GM23338 (cell line): ENCODE measurements around the gene ATL3. TPM values are rescaled to one million over a fixed set of nuclear protein-coding genes. Genes with fewer than 3 reads are reported as not detected.
A peak's percentile ranks its signal among the peaks of the same experiment; 100 is the strongest.

ENCODE experiments used
- ATAC-seq: fragments of 200-7000 bp; cut with Tn5 transposase; 3 replicates; pipeline ENCODE4 v1.9.1; 2020
- DNase-seq: peaks from one replicate; pipeline ENCODE4 v3.0.0-alpha.2; 2015; ENCODE audit warnings: low spot score
- H2AFZ ChIP-seq: fragments of 200-600 bp; sonication (generic); 2 replicates; pipeline ENCODE4 v1.8.0; 2016; ENCODE audit warnings: antibody characterized with exemption, mild to moderate bottlenecking, moderate library complexity
- H3F3A ChIP-seq: fragments of 200-600 bp; sonication (generic); replicated peaks from 2 replicates; pipeline ENCODE4 v1.8.0; 2017; ENCODE audit warnings: antibody characterized with exemption, mixed run types, low read depth
- H3K27ac ChIP-seq: fragments of 200-600 bp; sonication (generic); 2 replicates; pipeline ENCODE4 v1.6.1; 2016; ENCODE audit warnings: low read depth
- H3K27me3 ChIP-seq: fragments of 200-600 bp; sonication (generic); 2 replicates; pipeline ENCODE4 v1.8.0; 2016; ENCODE audit warnings: mild to moderate bottlenecking, mixed run types, moderate library complexity; ENCODE audit not compliant: insufficient read depth
- H3K36me3 ChIP-seq: fragments of 200-600 bp; sonication (generic); 2 replicates; pipeline ENCODE4 v1.8.0; 2016; ENCODE audit warnings: mild to moderate bottlenecking; ENCODE audit not compliant: insufficient read depth
- H3K4me1 ChIP-seq: fragments of 200-600 bp; sonication (generic); 2 replicates; pipeline ENCODE4 v1.8.0; 2016; ENCODE audit warnings: mild to moderate bottlenecking, moderate library complexity; ENCODE audit not compliant: insufficient read depth
- H3K4me2 ChIP-seq: fragments of 200-600 bp; sonication (generic); 2 replicates; pipeline ENCODE4 v1.7.1; 2017; ENCODE audit warnings: mixed run types
- H3K4me3 ChIP-seq: fragments of 200-600 bp; sonication (generic); 2 replicates; pipeline ENCODE4 v1.6.1; 2016; ENCODE audit warnings: mixed run types
- H3K79me2 ChIP-seq: fragments of 200-600 bp; sonication (generic); replicated peaks from 2 replicates; pipeline ENCODE4 v1.8.0; 2017; ENCODE audit warnings: mild to moderate bottlenecking; ENCODE audit not compliant: insufficient read depth
- H3K9me2 ChIP-seq: fragments of 200-600 bp; sonication (generic); 2 replicates; pipeline ENCODE4 v1.8.0; 2017; ENCODE audit not compliant: insufficient read depth
- H4K20me1 ChIP-seq: fragments of 200-600 bp; sonication (generic); replicated peaks from 2 replicates; pipeline ENCODE4 v1.8.0; 2017; ENCODE audit warnings: mild to moderate bottlenecking; ENCODE audit not compliant: insufficient read depth
- H3K27ac Mint-ChIP-seq: 2 replicates; pipeline ENCODE4 v1.8.0; 2020; ENCODE audit warnings: inconsistent platforms, mild to moderate bottlenecking, moderate library complexity, mixed read lengths
- H3K27me3 Mint-ChIP-seq: 3 replicates; pipeline ENCODE4 v1.8.0; 2022; ENCODE audit warnings: low read depth, mild to moderate bottlenecking, moderate library complexity, mixed read lengths, inconsistent platforms; ENCODE audit not compliant: insufficient read depth, poor library complexity
- H3K36me3 Mint-ChIP-seq: 3 replicates; pipeline ENCODE4 v1.8.0; 2021; ENCODE audit warnings: low read depth, mild to moderate bottlenecking, inconsistent platforms, moderate library complexity, mixed read lengths
- H3K4me1 Mint-ChIP-seq: 3 replicates; pipeline ENCODE4 v1.8.0; 2020; ENCODE audit warnings: mild to moderate bottlenecking, inconsistent platforms, mixed read lengths
- H3K4me3 Mint-ChIP-seq: 3 replicates; pipeline ENCODE4 v1.8.0; 2021; ENCODE audit warnings: moderate library complexity, mild to moderate bottlenecking, inconsistent platforms, mixed read lengths
- H3K9me3 Mint-ChIP-seq: 3 replicates; pipeline ENCODE4 v1.8.0; 2020; ENCODE audit warnings: moderate library complexity, mild to moderate bottlenecking, inconsistent platforms, mixed read lengths
- JUNB ChIP-seq: IDR thresholded peaks from one replicate; pipeline ENCODE4 v1.6.1; 2016; ENCODE audit warnings: antibody characterized with exemption; ENCODE audit not compliant: unreplicated experiment
- NANOG ChIP-seq: IDR thresholded peaks from 2 replicates; pipeline ENCODE4 v1.6.1; 2016; ENCODE audit warnings: antibody characterized with exemption, borderline replicate concordance
- POLR2AphosphoS5 ChIP-seq: IDR thresholded peaks from 2 replicates; pipeline ENCODE4 v1.6.1; 2016; ENCODE audit warnings: antibody characterized with exemption, low read depth
- REST ChIP-seq: IDR thresholded peaks from one replicate; pipeline ENCODE4 v1.6.1; 2018; ENCODE audit warnings: antibody characterized with exemption; ENCODE audit not compliant: unreplicated experiment
- STAT1 ChIP-seq: IDR thresholded peaks from one replicate; pipeline ENCODE4 v1.6.1; 2016; ENCODE audit warnings: antibody characterized with exemption; ENCODE audit not compliant: unreplicated experiment
- ZNF114 ChIP-seq: fragments of 250-450 bp; sonication (Bioruptor Pico); IDR thresholded peaks from 2 replicates; pipeline ENCODE4 v1.5.0; 2020; ENCODE audit warnings: mild to moderate bottlenecking, moderate library complexity
- ZNF331 ChIP-seq: fragments of 250-450 bp; sonication (Bioruptor Pico); IDR thresholded peaks from 2 replicates; pipeline ENCODE4 v1.5.0; 2020; ENCODE audit warnings: low read depth, mild to moderate bottlenecking, moderate library complexity
- ZNF462 ChIP-seq: fragments of 250-450 bp; sonication (Bioruptor Pico); IDR thresholded peaks from 2 replicates; pipeline ENCODE4 v1.5.0; 2020; ENCODE audit warnings: mild to moderate bottlenecking, moderate library complexity
- polyA plus RNA-seq: library from polyadenylated mRNA; unstranded; fragments of >200 nt; fragmentation: Nextera tagmentation; extraction: Ambion mirVana; gene quantifications from 2 replicates; pipeline ENCODE4 v1.2.1, GENCODE V29; 2016
- total RNA-seq: library from RNA; depleted of rRNA; stranded (reverse); fragments of >200 nt; shearing (Covaris generic); gene quantifications from 2 replicates; pipeline ENCODE4 v1.2.3, GENCODE V29; 2014
- TF ChIP-seq, protein P1 (sequence below), 2 experiments: fragments of 200-600 bp in 1 of 2; sonication (generic) in 1 of 2; conservative IDR thresholded peaks; 2 replicates each; pipeline versions ENCODE4 v1.5.1 to v1.6.1; 2016 to 2017; ENCODE audit warnings: antibody characterized with exemption in 2 of 2, low read depth in 2 of 2, mild to moderate bottlenecking in 2 of 2, moderate library complexity in 1 of 2

ATL3 gene
- total and polyA plus RNA-seq, 2 experiments from 2014 or later, result 6.8 to 20.4 TPM

DNA sequence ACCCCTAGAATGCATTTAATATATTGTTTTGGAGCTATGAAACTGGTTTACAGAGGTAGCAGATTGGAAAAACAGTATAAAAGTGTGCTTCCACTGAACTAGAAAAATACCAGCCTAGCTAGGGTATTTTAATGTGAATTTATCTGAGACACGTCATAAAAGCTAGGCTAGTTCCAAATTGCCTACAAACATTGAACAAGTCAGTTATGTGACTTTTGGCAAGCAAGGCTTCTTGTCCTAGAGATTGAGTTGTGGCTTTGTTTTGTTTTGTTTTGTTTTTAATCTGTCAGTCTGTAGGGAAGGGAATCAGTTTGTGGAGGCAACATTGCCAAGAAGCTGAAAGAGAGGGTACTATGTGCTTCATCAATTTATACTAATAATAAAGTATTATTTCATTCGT, 34.4 kb upstream of the ATL3 start (continued):
- TF ChIP-seq ZNF331, result no peak
- TF ChIP-seq ZNF114 (CRISPR knock-in tag), result no peak
- TF ChIP-seq ZNF462, result no peak
- TF ChIP-seq NANOG, result no peak
- no peak for TF ChIP-seq STAT1
- no peak for TF ChIP-seq JUNB
- no peak for TF ChIP-seq POLR2AphosphoS5

DNA sequence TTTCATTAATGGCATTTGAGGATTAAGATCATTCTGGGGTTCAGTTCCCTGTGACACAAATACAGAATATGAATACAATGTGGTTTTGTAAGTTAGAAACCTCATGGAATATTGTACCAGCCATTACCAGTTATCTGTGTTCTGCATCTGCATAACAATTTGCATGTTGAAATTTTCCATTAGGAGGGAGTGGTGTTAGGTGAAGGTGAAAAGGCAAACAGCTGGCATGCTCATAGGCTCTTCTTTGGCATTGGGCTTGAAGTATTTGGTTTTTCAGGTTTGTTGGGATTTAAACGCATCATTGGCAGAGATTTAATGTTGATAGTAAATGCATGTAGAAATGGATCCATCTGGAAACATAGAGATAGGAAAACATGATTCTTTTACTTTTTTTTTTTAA, 28.7 kb upstream of the ATL3 start:
- Histone ChIP-seq H3K79me2 (peaks cover 98% of the 10 kb centered on the region), H3K36me3 (no peaks in the 10 kb centered on the region), H3K4me2 (no peak overlapping the region), H2AFZ (no peak overlapping the region), H4K20me1 (peaks cover 55% of the 10 kb centered on the region), H3K4me1 (peaks cover 20% of the 10 kb centered on the region), H3K27ac (no peak overlapping the region; the same call in 1 of the 2 replicates), H3K9me2 (no peaks in the 10 kb centered on the region), H3F3A (peaks cover 6% of the 10 kb centered on the region; the same call in 1 of the 2 replicates), H3K4me3 (no peak overlapping the region), H3K27me3 (no peaks in the 10 kb centered on the region)
- DNase-seq (no peak), ATAC-seq (peak; percentile 29; the same call in 1 of the 3 replicates)
- peaks cover 4% of the 10 kb centered on the region for H3K27me3 Mint-ChIP-seq
- H3K9me3 Mint-ChIP-seq, result no peaks in the 10 kb centered on the region; the same call in 2 of the 3 replicates
- H3K27ac Mint-ChIP-seq, result no peak overlapping the region
- H3K4me3 Mint-ChIP-seq, result no peak overlapping the region; the same call in 2 of the 3 replicates
- peaks cover 17% of the 10 kb centered on the region; the same call in 2 of the 3 replicates for H3K36me3 Mint-ChIP-seq
- peaks cover 19% of the 10 kb centered on the region for H3K4me1 Mint-ChIP-seq
- no peak for TF ChIP-seq REST
- TF ChIP-seq, protein P1, sequence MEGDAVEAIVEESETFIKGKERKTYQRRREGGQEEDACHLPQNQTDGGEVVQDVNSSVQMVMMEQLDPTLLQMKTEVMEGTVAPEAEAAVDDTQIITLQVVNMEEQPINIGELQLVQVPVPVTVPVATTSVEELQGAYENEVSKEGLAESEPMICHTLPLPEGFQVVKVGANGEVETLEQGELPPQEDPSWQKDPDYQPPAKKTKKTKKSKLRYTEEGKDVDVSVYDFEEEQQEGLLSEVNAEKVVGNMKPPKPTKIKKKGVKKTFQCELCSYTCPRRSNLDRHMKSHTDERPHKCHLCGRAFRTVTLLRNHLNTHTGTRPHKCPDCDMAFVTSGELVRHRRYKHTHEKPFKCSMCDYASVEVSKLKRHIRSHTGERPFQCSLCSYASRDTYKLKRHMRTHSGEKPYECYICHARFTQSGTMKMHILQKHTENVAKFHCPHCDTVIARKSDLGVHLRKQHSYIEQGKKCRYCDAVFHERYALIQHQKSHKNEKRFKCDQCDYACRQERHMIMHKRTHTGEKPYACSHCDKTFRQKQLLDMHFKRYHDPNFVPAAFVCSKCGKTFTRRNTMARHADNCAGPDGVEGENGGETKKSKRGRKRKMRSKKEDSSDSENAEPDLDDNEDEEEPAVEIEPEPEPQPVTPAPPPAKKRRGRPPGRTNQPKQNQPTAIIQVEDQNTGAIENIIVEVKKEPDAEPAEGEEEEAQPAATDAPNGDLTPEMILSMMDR (conservative IDR thresholded peaks at IDR 0.05; ENCODE audit: low read depth in 2 of 2), result no peak
